Naive B cell (primary cell): ENCODE measurements around the gene SNX30. TPM values are rescaled to one million over a fixed set of nuclear protein-coding genes. Genes with fewer than 3 reads are reported as not detected.

Source experiments
- ATAC-seq, 2 donors: fragments of 150-1000 bp; cut with Tn5 transposase; 2 replicates each; pipeline ENCODE4 v1.10.0; 2021; ENCODE audit warnings: low read depth in 2 of 2, mild to moderate bottlenecking in 2 of 2, moderate library complexity in 2 of 2
- DNase-seq: peaks from one replicate; pipeline ENCODE4 v3.0.0; 2022
- H3K27ac Mint-ChIP-seq, 6 donors: one replicate each; pipeline ENCODE4 v1.8.0; 2020 to 2022; ENCODE audit warnings: mild to moderate bottlenecking in 6 of 6, mixed read lengths in 6 of 6, moderate library complexity in 5 of 6, inconsistent platforms in 2 of 6
- H3K27me3 Mint-ChIP-seq, 3 donors: one replicate each; pipeline ENCODE4 v1.8.0; 2021 to 2022; ENCODE audit warnings: mixed read lengths in 3 of 3, mild to moderate bottlenecking in 1 of 3
- H3K36me3 Mint-ChIP-seq, 2 donors: one replicate each; pipeline ENCODE4 v1.8.0; 2020 to 2022; ENCODE audit warnings: mixed read lengths in 2 of 2, inconsistent platforms in 1 of 2, mild to moderate bottlenecking in 1 of 2
- H3K4me1 Mint-ChIP-seq, 3 donors: one replicate each; pipeline ENCODE4 v1.8.0; 2020 to 2022; ENCODE audit warnings: mixed read lengths in 3 of 3, inconsistent platforms in 1 of 3, mild to moderate bottlenecking in 1 of 3, moderate library complexity in 1 of 3
- H3K4me3 Mint-ChIP-seq, 8 donors: one replicate each; pipeline ENCODE4 v1.8.0; 2020 to 2022; ENCODE audit warnings: mild to moderate bottlenecking in 8 of 8, mixed read lengths in 8 of 8, moderate library complexity in 8 of 8, inconsistent platforms in 2 of 8
- H3K9me3 Mint-ChIP-seq, 7 donors: one replicate each; pipeline ENCODE4 v1.8.0; 2020 to 2022; ENCODE audit warnings: mixed read lengths in 7 of 7, mild to moderate bottlenecking in 5 of 7, inconsistent platforms in 2 of 7, moderate library complexity in 1 of 7
- polyA plus RNA-seq, 6 donors: library from polyadenylated mRNA; unstranded; fragments of 300-500 nt; fragmentation: Illumina TruSeq; gene quantifications; one replicate each; pipeline ENCODE4 v1.2.3, GENCODE V29; 2021; ENCODE audit warnings: low read depth in 6 of 6

SNX30 gene
- polyA plus RNA-seq, 6 donors from 2014 or later = 1.6 to 5.3 (median 4.5) TPM

DNA sequence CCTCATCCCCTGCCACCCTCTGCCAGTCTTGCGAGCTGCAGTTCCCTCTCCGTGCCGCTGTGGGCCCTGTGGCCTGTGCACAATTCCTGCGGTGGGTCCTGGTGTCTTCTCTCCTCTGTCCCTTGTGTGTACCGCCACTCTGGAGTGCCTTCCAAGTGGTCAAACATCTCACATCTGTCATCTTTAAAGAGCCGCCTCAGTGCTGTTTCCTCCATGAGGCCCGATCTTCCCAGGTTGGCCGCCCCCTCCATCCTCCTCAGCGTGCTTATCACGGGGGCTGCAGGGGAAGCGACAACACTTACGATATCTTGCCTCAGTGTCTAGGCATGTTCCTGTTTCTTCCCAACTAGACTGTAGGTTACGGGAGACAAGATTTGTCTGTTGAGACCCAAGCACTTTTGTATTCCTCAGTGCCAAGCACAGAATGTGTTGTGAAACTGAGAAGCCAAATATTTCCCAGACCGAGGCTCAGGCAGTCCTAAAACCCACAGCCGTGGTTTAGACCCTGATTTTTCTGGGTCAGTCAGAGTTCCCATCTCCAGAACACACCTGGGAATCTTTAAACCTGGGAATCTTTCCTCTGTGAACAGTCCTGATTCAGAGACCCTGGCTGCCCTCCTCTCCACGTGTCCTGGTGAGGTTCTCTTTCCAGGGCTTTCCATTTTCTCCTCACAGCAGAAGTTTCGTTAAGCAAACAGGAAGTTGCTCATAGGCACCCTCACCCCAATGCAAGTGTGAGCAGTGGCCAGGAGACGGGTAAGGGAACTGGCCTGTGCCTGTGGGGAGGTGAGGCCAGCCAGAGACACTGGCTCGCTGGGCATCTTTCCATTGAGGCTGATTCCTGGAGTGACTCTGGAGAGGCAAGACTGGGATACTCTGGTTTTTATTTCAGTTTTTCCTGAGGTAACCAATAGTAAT, 111.3 kb downstream of the SNX30 start:
- Mint-ChIP-seq H3K27ac (peak overlapping the region in 5 of 6 donors; percentile 26 to 82 (median 77)), H3K27me3 (no peaks in the 10 kb centered on the region), H3K36me3 (peaks cover 4 to 7% of the 10 kb centered on the region in 2 donors), H3K9me3 (no peaks in the 10 kb centered on the region), H3K4me1 (peaks cover 65 to 77% (median 68%) of the 10 kb centered on the region in 3 donors), H3K4me3 (peak overlapping the region in 6 of 8 donors; percentile 27 to 71 (median 52))
- no peak for ATAC-seq
- no peak for DNase-seq

DNA sequence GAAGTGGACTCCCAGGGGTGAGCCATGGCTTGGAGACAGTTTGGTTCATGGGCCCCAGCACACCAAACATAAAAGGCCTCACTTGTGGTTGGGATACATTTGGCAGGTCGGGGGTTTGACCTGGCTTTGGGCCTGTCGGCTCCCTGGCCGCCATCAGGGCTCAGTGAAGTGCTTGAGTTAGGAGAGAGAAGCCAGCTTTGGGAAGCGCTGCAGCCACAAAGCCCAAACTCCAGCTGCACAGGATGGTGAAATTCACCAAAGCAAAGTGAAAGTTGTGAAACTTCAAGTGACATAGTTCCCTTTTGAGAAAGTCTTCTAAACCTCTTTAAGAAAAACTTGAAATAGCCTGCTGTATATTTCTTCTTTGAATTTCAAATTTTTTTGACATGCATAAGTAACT, 112.7 kb downstream of the SNX30 start:
- no peak for ATAC-seq
- peak overlapping the region in 7 of 8 donors; percentile 36 to 82 (median 47) for H3K4me3 Mint-ChIP-seq
- H3K4me1 Mint-ChIP-seq = peaks cover 61 to 70% (median 68%) of the 10 kb centered on the region in 3 donors
- H3K27ac Mint-ChIP-seq = peak overlapping the region in 5 of 6 donors; percentile 25 to 81 (median 68)
- peaks cover 9 to 19% of the 10 kb centered on the region in 2 donors for H3K36me3 Mint-ChIP-seq
- no peaks in the 10 kb centered on the region for H3K9me3 Mint-ChIP-seq
- DNase-seq = no peak
- no peaks in the 10 kb centered on the region for H3K27me3 Mint-ChIP-seq

DNA sequence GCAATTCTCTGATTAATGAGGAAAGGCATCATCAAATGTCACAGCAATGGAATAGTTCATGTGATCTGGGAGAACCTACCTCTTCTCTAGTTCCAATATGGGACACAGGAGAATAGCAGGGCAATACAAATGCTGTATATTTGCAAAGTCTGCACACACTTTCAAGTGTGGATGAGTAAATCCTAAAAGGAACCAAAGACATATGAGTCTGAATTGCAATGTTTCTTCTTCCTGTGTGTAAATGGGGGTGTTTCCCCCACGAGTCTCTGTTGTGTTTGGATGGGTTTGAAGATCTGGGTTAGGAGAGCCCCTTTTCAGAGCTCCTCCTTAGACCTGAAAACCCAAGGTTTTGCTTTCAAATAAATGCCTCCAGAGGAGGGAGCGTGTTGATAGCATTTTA, 113.2 kb downstream of the SNX30 start:
- ATAC-seq (peak; percentile 38 to 59), DNase-seq (no peak)
- Mint-ChIP-seq H3K27ac (peak overlapping the region in 4 of 6 donors; percentile 37 to 75 (median 71)), H3K4me3 (peak overlapping the region in 6 of 8 donors; percentile 42 to 78 (median 51)), H3K36me3 (peaks cover 14 to 24% of the 10 kb centered on the region in 2 donors), H3K9me3 (no peaks in the 10 kb centered on the region), H3K27me3 (no peaks in the 10 kb centered on the region), H3K4me1 (peaks cover 55 to 70% (median 67%) of the 10 kb centered on the region in 3 donors)

DNA sequence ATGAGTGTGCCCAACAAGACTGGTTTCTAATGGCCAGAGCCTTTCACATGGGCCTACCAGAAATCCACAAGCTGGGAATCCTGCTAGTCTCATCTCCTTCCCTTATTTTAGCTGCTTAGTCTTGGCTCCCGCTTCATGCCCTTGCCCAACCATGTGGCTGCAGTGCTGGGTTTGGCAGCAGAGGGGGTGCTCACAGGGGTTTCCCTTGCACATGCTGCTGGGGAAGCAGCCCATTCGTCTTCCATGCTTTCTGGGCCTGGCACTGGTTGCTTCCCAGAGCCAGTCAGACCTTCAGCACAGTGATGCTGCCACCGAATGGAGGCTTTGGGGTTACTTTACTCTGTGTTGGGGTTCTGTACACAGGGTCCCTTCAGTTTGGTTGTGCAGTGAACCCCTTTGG, 113.8 kb downstream of the SNX30 start:
- Mint-ChIP-seq H3K36me3 (peaks cover 21 to 31% of the 10 kb centered on the region in 2 donors), H3K9me3 (no peaks in the 10 kb centered on the region), H3K4me1 (peaks cover 53 to 68% (median 60%) of the 10 kb centered on the region in 3 donors), H3K27me3 (no peaks in the 10 kb centered on the region), H3K4me3 (peak overlapping the region in 1 of 8 donors; percentile 55), H3K27ac (peak overlapping the region in 2 of 6 donors; percentile 68 to 83)
- no peak for ATAC-seq
- no peak for DNase-seq

DNA sequence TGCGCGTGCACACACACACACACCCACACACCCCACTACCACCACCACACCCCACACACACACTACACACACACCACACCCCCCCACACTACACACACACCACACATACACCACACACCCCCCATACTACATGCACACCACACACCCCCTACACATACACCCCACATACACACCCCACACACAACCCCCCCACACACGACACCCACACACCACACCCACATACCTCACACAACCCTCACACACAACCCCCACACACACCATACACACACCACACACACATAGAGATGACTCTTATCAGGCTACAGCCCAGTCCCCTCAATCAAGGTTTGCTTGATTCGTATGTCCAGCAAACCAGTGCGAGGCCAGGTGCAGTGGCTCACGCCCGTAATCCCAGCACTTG, 114.4 kb downstream of the SNX30 start:
- peak overlapping the region in 1 of 6 donors; percentile 69 for H3K27ac Mint-ChIP-seq
- H3K4me1 Mint-ChIP-seq = peaks cover 48 to 69% (median 61%) of the 10 kb centered on the region in 3 donors
- DNase-seq (no peak), ATAC-seq (no peak)
- H3K9me3 Mint-ChIP-seq = no peaks in the 10 kb centered on the region
- H3K27me3 Mint-ChIP-seq = no peaks in the 10 kb centered on the region
- peak overlapping the region in 2 of 8 donors; percentile 25 to 63 for H3K4me3 Mint-ChIP-seq
- H3K36me3 Mint-ChIP-seq = peaks cover 26 to 36% of the 10 kb centered on the region in 2 donors

DNA sequence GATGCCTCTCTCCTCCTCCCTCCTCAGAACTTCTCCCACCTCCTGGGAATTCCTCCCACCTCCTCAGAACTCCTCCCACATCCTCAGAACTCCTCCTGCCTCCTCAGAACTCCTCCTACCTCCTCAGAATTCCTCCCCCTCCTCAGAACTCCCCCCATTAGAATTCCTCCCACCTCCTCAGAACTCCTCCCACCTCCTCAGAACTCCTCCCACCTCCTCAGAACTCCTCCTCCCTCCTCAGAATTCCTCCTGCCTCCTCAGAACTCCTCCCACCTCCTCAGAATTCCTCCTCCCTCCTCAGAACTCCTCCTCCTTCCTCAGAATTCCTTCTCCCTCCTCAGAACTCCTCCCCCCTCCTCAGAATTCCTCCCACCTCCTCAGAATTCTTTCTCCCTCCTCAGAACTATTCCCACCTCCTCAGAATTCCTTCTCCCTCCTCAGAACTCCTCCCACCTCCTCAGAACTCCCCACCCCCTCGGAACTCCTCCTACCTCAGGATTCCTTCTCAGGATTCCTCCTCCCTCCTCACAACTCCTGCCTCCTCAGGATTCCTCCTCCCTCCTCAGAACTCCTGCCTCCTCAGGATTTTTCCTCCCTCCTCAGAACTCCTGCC, 116.2 kb downstream of the SNX30 start:
- Mint-ChIP-seq H3K36me3 (peaks cover 29 to 37% of the 10 kb centered on the region in 2 donors), H3K9me3 (no peaks in the 10 kb centered on the region), H3K4me1 (peaks cover 43 to 68% (median 51%) of the 10 kb centered on the region in 3 donors), H3K4me3 (no peak overlapping the region), H3K27ac (peak overlapping the region in 1 of 6 donors; percentile 94), H3K27me3 (no peaks in the 10 kb centered on the region)
- no peak for DNase-seq
- no peak for ATAC-seq

DNA sequence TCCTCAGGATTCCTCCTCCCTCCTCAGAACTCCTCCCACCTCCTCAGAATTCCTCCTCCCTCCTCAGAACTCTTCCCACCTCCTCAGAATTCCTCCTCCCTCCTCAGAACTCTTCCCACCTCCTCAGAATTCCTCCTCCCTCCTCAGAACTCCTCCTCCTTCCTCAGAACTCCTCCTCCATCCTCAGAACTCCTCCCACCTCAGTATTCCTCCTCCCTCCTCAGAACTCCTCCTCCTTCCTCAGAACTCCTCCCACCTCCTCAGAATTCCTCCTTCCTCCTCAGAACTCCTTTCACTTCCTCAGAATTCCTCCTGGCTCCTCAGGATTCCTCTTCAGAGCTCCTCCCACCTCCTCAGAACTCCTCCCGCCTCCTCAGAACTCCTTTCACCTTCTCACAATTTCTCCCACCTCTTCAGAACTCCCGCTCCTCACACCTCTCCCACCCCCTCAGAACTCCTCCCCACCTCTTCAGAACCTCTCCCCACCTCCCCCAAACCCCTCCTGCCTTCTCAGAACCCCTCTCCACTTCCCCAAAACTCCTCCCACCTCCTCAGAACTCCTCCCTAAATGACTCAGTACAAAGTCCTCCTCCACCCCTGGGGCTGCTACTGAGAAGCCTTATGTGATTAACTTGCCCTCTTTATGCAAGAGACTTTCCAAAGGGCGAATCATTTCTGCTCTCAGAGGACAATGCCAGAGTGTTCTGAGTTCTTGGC, 116.9 kb downstream of the SNX30 start:
- peaks cover 32 to 37% of the 10 kb centered on the region in 2 donors for H3K36me3 Mint-ChIP-seq
- peak overlapping the region in 3 of 6 donors; percentile 20 to 94 (median 83) for H3K27ac Mint-ChIP-seq

DNA sequence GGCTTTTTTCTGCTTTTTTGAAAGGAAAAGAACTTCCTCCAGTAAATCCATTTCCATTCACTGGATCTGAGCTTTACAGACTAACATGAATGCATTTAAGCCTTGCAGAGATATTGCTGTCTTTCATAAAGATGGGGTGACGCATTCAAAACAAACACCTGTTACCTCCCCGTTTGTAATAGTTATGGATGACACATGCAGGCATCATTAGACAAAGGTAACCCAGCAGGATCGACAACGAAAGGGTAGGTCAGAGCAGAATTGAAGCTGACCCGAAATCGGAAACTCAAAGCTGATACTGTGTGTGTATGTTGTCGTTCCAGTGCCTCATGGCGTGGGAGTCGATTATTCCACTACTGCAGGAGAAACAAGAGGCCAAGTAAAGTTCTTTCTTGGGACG, 117.9 kb downstream of the SNX30 start:
- Mint-ChIP-seq H3K9me3 (peaks cover 0 to 3% (median 0%) of the 10 kb centered on the region in 7 donors), H3K4me1 (peaks cover 33 to 62% (median 40%) of the 10 kb centered on the region in 3 donors), H3K4me3 (no peak overlapping the region), H3K27ac (peak overlapping the region in 1 of 6 donors; percentile 39), H3K36me3 (peaks cover 32 to 37% of the 10 kb centered on the region in 2 donors), H3K27me3 (no peaks in the 10 kb centered on the region)
- DNase-seq (no peak), ATAC-seq (no peak)

More for the DNA sequence above, 116.9 kb downstream of the SNX30 start:
- Mint-ChIP-seq H3K27me3 (no peaks in the 10 kb centered on the region), H3K9me3 (peaks cover 0 to 3% (median 0%) of the 10 kb centered on the region in 7 donors), H3K4me1 (peaks cover 43 to 68% (median 50%) of the 10 kb centered on the region in 3 donors), H3K4me3 (no peak overlapping the region)
- no peak for DNase-seq
- no peak for ATAC-seq

DNA sequence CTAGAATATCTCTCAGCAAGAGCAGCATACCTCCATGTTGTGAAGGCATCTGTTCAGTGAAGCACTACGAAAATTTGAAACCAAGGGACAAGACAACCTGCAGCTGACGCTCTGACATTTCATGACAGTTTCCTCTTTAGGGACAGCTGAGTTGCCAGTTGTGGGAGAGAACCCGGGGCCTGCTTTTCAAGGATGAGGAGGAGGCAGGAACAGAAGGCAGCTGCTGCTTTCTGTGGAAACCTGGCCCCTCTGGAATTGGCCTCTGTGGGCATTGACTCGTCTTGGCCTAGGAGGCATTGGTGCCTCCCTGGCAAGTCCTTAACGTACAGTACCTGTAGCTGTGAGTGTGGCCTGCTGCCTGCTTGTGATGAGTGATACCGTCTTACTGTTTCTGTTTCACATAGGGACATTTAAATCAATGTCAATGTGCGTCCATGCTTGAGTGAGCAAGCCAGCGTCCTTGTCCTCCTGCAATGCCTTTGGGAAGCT, 118.5 kb downstream of the SNX30 start:
- peaks cover 0 to 3% (median 0%) of the 10 kb centered on the region in 7 donors for H3K9me3 Mint-ChIP-seq
- ATAC-seq (no peak), DNase-seq (no peak)
- peaks cover 27 to 56% (median 34%) of the 10 kb centered on the region in 3 donors for H3K4me1 Mint-ChIP-seq
- H3K36me3 Mint-ChIP-seq = peaks cover 32 to 37% of the 10 kb centered on the region in 2 donors
- peak overlapping the region in 2 of 6 donors; percentile 61 to 69 for H3K27ac Mint-ChIP-seq
- peak overlapping the region in 1 of 8 donors; percentile 54 for H3K4me3 Mint-ChIP-seq
- no peaks in the 10 kb centered on the region for H3K27me3 Mint-ChIP-seq

DNA sequence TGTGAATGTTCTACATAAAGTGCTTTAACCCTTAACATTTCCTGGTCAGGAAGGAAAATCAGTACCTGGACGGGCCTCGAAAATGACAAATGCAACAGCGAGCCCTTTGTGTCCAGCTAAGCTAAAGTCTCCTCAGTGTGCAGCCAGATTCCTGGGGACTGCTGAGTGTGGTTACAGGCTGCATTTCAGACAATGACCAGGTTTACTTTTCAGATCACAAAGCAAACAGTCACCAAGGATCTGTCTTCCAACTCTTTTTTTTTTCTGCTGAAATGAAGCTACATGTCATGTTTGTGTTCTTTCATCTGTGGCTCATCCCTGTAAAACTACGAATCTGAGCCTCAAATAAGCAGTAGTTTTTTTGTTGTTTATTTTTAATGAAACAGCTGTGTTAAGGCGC, 119.4 kb downstream of the SNX30 start:
- H3K4me3 Mint-ChIP-seq = peak overlapping the region in 1 of 8 donors; percentile 12
- H3K27me3 Mint-ChIP-seq = no peaks in the 10 kb centered on the region
- ATAC-seq (no peak), DNase-seq (no peak)
- H3K36me3 Mint-ChIP-seq = peaks cover 32 to 37% of the 10 kb centered on the region in 2 donors
- peaks cover 0 to 3% (median 0%) of the 10 kb centered on the region in 7 donors for H3K9me3 Mint-ChIP-seq
- H3K4me1 Mint-ChIP-seq = peaks cover 25 to 52% (median 33%) of the 10 kb centered on the region in 3 donors
- peak overlapping the region in 1 of 6 donors; percentile 48 for H3K27ac Mint-ChIP-seq

DNA sequence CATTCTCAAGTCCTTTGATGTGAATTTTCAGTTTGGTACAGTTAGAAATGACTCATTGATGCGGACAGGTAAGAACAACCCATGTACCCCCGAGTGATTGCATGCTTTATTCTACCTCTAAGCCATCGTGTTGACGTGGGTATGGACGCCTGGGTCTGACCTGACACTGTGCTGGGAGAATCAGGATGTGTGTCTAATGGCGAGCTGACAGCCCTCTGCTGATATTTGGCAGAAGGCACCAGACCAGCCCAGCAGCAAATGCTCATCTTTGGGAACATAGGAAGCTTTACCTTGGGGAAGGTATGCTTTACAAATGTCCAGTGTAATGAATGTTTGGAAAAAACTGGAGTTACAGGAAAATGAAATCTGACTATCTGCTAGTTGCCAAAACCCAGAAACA, 120.0 kb downstream of the SNX30 start:
- H3K36me3 Mint-ChIP-seq = peaks cover 32 to 37% of the 10 kb centered on the region in 2 donors
- no peaks in the 10 kb centered on the region for H3K27me3 Mint-ChIP-seq
- peak overlapping the region in 2 of 8 donors; percentile 21 to 72 for H3K4me3 Mint-ChIP-seq
- peaks cover 25 to 47% (median 33%) of the 10 kb centered on the region in 3 donors for H3K4me1 Mint-ChIP-seq
- H3K9me3 Mint-ChIP-seq = peaks cover 0 to 3% (median 0%) of the 10 kb centered on the region in 7 donors
- ATAC-seq = no peak
- H3K27ac Mint-ChIP-seq = no peak overlapping the region
- no peak for DNase-seq

DNA sequence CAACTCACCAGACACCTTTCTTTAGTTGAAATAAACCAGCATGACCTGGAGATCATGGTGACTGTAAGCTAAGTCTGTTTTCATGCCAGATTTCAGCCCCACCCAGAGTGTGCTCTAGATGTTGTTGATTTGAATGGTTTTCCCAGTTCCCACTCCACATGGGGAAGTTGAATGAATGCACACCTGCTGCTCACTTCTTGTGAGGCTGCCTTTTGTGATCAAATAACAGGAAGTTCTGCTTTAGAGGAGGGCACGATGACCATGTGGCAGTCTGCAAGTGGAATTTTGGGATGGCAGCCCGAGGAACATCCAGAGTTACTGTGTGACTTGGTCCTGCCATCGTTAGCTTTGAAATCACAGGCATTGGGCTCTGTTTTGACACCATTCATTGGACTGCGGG, 121.5 kb downstream of the SNX30 start:
- H3K27ac Mint-ChIP-seq = peak overlapping the region in 4 of 6 donors; percentile 34 to 82 (median 58)
- peak overlapping the region in 2 of 8 donors; percentile 20 to 26 for H3K4me3 Mint-ChIP-seq
- peaks cover 0 to 3% (median 0%) of the 10 kb centered on the region in 7 donors for H3K9me3 Mint-ChIP-seq
- H3K4me1 Mint-ChIP-seq = peaks cover 25 to 47% (median 28%) of the 10 kb centered on the region in 3 donors
- peaks cover 30 to 43% of the 10 kb centered on the region in 2 donors for H3K36me3 Mint-ChIP-seq
- no peak for ATAC-seq
- DNase-seq = no peak
- no peaks in the 10 kb centered on the region for H3K27me3 Mint-ChIP-seq
